Measurements from ENCODE around the gene GOLGA6L2. TPM values are rescaled to one million over a fixed set of nuclear protein-coding genes. Genes with fewer than 3 reads are reported as not detected.

The GOLGA6L2 gene, protein sequence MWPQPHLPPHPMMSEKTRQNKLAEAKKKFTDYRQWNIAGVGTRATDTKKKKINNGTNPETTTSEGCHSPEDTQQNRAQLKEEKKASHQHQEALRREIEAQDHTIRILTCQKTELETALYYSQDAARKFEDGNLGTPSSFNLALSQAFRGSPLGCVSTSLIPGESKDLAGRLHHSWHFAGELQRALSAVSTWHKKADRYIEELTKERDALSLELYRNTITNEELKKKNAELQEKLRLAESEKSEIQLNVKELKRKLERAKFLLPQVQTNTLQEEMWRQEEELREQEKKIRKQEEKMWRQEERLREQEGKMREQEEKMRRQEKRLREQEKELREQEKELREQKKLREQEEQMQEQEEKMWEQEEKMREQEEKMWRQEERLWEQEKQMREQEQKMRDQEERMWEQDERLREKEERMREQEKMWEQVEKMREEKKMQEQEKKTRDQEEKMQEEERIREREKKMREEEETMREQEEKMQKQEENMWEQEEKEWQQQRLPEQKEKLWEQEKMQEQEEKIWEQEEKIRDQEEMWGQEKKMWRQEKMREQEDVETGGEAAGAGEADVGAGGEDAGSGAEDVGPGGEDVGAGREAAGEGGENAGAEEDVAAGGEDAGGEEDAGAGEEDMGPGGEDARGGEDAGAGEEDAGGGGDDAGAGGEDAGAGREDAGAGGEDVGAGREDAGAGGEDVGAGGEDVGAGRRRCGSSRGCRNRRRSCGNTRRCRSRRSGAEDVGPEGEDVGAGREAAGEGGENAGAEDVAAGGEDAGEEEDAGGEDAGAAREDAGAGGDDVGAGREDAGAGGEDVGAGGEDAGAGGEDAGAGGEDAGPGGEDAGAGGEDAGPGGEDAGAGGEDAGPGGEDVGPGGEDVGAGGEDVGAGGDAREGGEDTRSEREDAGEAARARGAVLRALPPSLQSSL
- total RNA-seq = not detected
- long read RNA-seq = 0 reads

DNA sequence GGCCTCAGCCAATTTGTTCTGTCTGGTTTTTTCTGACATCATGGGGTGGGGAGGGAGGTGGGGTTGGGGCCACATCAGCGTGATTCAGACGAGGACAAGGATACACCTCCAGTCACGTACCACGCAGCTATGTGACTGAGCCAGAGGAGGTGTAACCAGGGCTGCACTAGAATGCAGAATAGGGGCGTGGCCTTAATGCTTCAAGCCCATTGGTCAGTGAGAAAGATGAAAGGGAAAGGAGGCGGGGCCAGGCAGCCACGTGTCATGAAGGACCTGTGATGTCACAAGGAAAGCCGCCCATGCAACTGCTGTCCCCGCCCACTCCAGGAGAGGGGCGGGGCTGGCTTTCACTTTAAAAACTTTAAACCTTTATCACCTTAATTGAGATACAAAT, at the start of gene GOLGA6L2:
TSS of gene GOLGA6L2 (minus strand) at position 137 of the 394 bp plus-strand sequence. CDS start at position 75, 62 bp downstream.
- Histone ChIP-seq H3K27ac (no peak within 1 kb of the TSS), H3K36me3 (no peaks in the 10 kb centered on the region), H3K27me3 (no peaks in the 10 kb centered on the region), H3K9me3 (no peaks in the 10 kb centered on the region), H3K4me3 (no peak within 1 kb of the TSS), H3K4me1 (no peaks in the 10 kb centered on the region)
- ATAC-seq (no peak), DNase-seq (no peak)
- intact Hi-C loops (cut with DNase I) = no loop called here
- TF ChIP-seq, protein P1, sequence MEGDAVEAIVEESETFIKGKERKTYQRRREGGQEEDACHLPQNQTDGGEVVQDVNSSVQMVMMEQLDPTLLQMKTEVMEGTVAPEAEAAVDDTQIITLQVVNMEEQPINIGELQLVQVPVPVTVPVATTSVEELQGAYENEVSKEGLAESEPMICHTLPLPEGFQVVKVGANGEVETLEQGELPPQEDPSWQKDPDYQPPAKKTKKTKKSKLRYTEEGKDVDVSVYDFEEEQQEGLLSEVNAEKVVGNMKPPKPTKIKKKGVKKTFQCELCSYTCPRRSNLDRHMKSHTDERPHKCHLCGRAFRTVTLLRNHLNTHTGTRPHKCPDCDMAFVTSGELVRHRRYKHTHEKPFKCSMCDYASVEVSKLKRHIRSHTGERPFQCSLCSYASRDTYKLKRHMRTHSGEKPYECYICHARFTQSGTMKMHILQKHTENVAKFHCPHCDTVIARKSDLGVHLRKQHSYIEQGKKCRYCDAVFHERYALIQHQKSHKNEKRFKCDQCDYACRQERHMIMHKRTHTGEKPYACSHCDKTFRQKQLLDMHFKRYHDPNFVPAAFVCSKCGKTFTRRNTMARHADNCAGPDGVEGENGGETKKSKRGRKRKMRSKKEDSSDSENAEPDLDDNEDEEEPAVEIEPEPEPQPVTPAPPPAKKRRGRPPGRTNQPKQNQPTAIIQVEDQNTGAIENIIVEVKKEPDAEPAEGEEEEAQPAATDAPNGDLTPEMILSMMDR (IDR thresholded peaks at IDR 0.05) = no peak

DNA sequence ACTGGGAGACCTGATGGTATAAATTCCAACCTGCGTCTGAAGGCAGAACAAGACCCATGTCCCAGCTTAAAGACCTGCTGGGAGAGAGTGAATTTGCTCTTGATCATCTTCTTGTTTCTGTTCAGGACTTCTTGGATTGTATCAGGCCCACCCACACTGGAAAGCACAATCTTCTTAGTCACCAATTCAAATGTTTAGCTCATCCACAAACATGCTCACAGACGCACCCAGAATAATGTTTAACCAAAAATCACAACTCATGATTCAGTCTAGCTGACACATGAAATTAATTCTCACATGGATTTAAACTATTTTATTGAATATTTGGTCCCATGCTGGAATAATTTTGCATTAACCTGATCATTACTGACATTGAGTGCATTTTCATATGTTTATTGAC, 37.8 kb upstream of the GOLGA6L2 start:
- TF ChIP-seq, protein P1 (IDR thresholded peaks at IDR 0.05) = no peak
- Histone ChIP-seq H3K9me3 (no peaks in the 10 kb centered on the region), H3K27me3 (no peaks in the 10 kb centered on the region), H3K27ac (no peak overlapping the region), H3K4me1 (no peaks in the 10 kb centered on the region), H3K36me3 (no peaks in the 10 kb centered on the region), H3K4me3 (no peak overlapping the region)
- ATAC-seq = no peak
- intact Hi-C loops (cut with DNase I) = no loop called here
- no peak for DNase-seq

DNA sequence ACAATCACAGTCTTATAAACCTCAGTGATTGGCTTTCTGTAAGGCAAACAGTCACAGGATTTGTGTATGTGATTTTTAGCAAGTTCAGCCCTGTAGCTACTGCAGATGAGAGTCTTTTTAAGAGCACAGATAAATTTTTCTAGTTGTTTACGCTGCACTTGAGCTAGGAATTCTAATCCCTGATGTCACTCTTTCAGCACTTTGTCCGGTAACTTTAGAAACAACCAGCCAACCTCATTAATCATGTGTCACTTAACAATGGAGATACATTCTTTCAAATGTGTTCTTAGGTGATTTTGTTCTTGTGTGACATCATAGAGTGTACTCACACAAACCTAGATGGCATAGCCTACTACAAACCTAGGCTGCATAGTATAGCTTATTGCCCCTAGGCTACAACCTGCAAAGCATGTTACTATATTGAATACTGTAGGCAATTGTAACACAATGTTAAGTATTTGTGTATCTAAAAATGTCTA, 36.8 kb upstream of the GOLGA6L2 start:
- Histone ChIP-seq H3K27ac (no peak overlapping the region), H3K4me1 (no peaks in the 10 kb centered on the region), H3K4me3 (no peak overlapping the region), H3K36me3 (no peaks in the 10 kb centered on the region), H3K9me3 (no peaks in the 10 kb centered on the region), H3K27me3 (no peaks in the 10 kb centered on the region)
- peak; percentile 36 for ATAC-seq
- TF ChIP-seq, protein P1 (IDR thresholded peaks at IDR 0.05) = no peak
- intact Hi-C loops (cut with DNase I) = no loop called here
- DNase-seq = no peak

DNA sequence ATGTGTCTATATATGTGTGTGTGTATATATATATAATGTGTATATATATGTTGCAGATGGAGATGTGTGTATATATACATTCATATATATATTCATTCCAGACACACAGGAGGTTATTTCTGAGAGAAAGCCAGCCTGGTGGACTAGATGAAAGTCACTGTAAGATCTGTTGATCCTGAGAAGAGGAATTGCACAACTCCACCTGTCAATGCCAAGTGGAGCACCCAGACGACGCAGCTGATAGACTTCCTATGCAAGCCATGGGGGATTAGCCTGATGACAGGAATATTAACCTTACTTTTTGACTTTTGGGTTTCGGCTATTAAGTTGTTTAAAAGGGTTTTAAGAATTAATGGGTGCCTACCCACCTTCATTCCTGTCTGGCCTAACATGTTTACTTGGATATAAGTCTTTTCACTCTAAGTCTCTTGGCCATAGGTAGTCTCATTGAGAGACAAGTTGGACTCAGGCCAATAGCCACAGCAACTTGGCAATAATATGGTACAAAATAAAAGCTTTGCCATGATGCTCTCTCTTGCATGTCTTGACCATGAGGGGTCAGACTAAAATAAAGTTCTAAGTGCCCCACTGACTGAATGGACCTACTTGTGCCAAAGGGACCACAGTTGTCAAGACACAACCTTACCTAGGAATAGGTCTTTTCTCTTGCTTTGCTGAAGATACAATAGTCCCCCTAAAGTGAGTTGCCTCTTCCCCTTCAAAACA, 35.9 kb upstream of the GOLGA6L2 start:
- DNase-seq (no peak), ATAC-seq (no peak)
- intact Hi-C loops (cut with DNase I) = no loop called here
- Histone ChIP-seq H3K4me3 (no peak overlapping the region), H3K27ac (no peak overlapping the region), H3K27me3 (no peaks in the 10 kb centered on the region), H3K4me1 (no peaks in the 10 kb centered on the region), H3K36me3 (no peaks in the 10 kb centered on the region), H3K9me3 (no peaks in the 10 kb centered on the region)
- TF ChIP-seq, protein P1 (IDR thresholded peaks at IDR 0.05) = no peak

DNA sequence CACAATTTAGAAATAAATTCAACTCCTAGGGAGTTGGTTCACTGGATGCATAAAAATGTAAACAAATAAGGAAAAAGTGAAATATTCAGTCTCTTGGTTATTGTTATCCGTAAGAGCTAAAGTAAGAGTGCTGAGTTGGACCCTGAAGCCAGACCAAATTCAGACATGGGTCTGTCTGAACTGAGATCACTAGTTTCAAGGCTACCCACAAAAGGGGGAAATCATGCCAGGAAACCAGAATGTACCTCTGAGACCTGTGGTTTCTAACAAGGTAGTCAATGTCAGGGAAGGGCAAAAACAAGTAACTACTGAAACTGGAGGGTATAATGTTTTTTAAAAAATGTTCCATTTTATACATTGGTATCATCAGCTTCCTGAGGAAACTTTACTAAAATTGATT, 35.2 kb upstream of the GOLGA6L2 start:
- H3K36me3 ChIP-seq = no peaks in the 10 kb centered on the region

More for the DNA sequence above, 35.2 kb upstream of the GOLGA6L2 start:
- H3K27me3 ChIP-seq = no peaks in the 10 kb centered on the region
- TF ChIP-seq, protein P1 (IDR thresholded peaks at IDR 0.05) = no peak
- no peak overlapping the region for H3K4me3 ChIP-seq
- intact Hi-C loops (cut with DNase I) = no loop called here
- H3K4me1 ChIP-seq = no peaks in the 10 kb centered on the region
- H3K9me3 ChIP-seq = no peaks in the 10 kb centered on the region
- ATAC-seq (no peak), DNase-seq (no peak)
- no peak overlapping the region for H3K27ac ChIP-seq

All from upper lobe of right lung (tissue), 1 donor.